Liver (tissue), 3 donors: ENCODE data around the gene KCTD12.

Experiments used
- CTCF ChIP-seq: fragments of 150-350 bp; IDR thresholded peaks from 2 replicates; pipeline ENCODE4 v1.5.1; 2017; ENCODE audit warnings: improper control_type of control experiment, low read depth, low read length; ENCODE audit not compliant: missing input control
- GABPA ChIP-seq, 2 donors: IDR thresholded peaks in 1 of 2; conservative IDR thresholded peaks in 1 of 2; 2 replicates each; pipeline ENCODE4 v1.6.1; 2016; ENCODE audit warnings: antibody characterized with exemption in 2 of 2, mild to moderate bottlenecking in 1 of 2, moderate library complexity in 1 of 2
- HNF4G ChIP-seq: IDR thresholded peaks from 2 replicates; pipeline ENCODE4 v1.6.1; 2016; ENCODE audit warnings: antibody characterized with exemption
- JUND ChIP-seq, 2 donors: IDR thresholded peaks; 2 replicates each; pipeline ENCODE4 v1.6.1; 2016; ENCODE audit warnings: antibody characterized with exemption in 2 of 2
- MAX ChIP-seq: IDR thresholded peaks from 2 replicates; pipeline ENCODE4 v1.6.1; 2016; ENCODE audit warnings: antibody characterized with exemption
- RAD21 ChIP-seq, 2 donors: IDR thresholded peaks; 2 replicates each; pipeline ENCODE4 v1.6.1; 2016; ENCODE audit warnings: antibody characterized with exemption in 2 of 2, mild to moderate bottlenecking in 2 of 2
- TAF1 ChIP-seq: conservative IDR thresholded peaks from 2 replicates; pipeline ENCODE4 v1.6.1; 2016; ENCODE audit warnings: antibody characterized with exemption, mild to moderate bottlenecking
- TF ChIP-seq, protein P1 (sequence below): IDR thresholded peaks from 2 replicates; pipeline ENCODE4 v1.6.1; 2016; ENCODE audit warnings: antibody characterized with exemption
- TF ChIP-seq, protein P2 (sequence below): IDR thresholded peaks from 2 replicates; pipeline ENCODE4 v1.6.1; 2016; ENCODE audit warnings: antibody characterized with exemption, mild to moderate bottlenecking
- TF ChIP-seq, protein P3 (sequence below): IDR thresholded peaks from 2 replicates; pipeline ENCODE4 v1.6.1; 2016; ENCODE audit warnings: antibody characterized with exemption
- donor health status: healthy.
- donor health status: healthy.

- TF ChIP-seq TAF1: no peak
- TF ChIP-seq, protein P1, sequence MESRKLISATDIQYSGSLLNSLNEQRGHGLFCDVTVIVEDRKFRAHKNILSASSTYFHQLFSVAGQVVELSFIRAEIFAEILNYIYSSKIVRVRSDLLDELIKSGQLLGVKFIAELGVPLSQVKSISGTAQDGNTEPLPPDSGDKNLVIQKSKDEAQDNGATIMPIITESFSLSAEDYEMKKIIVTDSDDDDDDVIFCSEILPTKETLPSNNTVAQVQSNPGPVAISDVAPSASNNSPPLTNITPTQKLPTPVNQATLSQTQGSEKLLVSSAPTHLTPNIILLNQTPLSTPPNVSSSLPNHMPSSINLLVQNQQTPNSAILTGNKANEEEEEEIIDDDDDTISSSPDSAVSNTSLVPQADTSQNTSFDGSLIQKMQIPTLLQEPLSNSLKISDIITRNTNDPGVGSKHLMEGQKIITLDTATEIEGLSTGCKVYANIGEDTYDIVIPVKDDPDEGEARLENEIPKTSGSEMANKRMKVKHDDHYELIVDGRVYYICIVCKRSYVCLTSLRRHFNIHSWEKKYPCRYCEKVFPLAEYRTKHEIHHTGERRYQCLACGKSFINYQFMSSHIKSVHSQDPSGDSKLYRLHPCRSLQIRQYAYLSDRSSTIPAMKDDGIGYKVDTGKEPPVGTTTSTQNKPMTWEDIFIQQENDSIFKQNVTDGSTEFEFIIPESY: no peak
- no peak for TF ChIP-seq HNF4G
- TF ChIP-seq CTCF: no peak
- TF ChIP-seq, protein P2, sequence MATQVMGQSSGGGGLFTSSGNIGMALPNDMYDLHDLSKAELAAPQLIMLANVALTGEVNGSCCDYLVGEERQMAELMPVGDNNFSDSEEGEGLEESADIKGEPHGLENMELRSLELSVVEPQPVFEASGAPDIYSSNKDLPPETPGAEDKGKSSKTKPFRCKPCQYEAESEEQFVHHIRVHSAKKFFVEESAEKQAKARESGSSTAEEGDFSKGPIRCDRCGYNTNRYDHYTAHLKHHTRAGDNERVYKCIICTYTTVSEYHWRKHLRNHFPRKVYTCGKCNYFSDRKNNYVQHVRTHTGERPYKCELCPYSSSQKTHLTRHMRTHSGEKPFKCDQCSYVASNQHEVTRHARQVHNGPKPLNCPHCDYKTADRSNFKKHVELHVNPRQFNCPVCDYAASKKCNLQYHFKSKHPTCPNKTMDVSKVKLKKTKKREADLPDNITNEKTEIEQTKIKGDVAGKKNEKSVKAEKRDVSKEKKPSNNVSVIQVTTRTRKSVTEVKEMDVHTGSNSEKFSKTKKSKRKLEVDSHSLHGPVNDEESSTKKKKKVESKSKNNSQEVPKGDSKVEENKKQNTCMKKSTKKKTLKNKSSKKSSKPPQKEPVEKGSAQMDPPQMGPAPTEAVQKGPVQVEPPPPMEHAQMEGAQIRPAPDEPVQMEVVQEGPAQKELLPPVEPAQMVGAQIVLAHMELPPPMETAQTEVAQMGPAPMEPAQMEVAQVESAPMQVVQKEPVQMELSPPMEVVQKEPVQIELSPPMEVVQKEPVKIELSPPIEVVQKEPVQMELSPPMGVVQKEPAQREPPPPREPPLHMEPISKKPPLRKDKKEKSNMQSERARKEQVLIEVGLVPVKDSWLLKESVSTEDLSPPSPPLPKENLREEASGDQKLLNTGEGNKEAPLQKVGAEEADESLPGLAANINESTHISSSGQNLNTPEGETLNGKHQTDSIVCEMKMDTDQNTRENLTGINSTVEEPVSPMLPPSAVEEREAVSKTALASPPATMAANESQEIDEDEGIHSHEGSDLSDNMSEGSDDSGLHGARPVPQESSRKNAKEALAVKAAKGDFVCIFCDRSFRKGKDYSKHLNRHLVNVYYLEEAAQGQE: no peak
- TF ChIP-seq RAD21 (IDR thresholded peaks at IDR 0.05): no peak
- no peak for TF ChIP-seq MAX
- no peak for TF ChIP-seq JUND (IDR thresholded peaks at IDR 0.05)
- TF ChIP-seq, protein P3, sequence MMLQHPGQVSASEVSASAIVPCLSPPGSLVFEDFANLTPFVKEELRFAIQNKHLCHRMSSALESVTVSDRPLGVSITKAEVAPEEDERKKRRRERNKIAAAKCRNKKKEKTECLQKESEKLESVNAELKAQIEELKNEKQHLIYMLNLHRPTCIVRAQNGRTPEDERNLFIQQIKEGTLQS: no peak
- TF ChIP-seq GABPA (IDR thresholded peaks at IDR 0.05 in 1 of 2, conservative IDR thresholded peaks at IDR 0.05 in 1 of 2): no peak
Observed at GRCh38 chr13:76853921-76854608, 32.1 kb downstream of the KCTD12 start.
